GM13976 (cell line): ENCODE results near the gene PRR23C.
"Not testable (repeated sequence)": the region's sequence is repeated elsewhere in the genome, so short reads cannot be mapped to it uniquely, and the experiment has no call there.

Experiments used
- DNase-seq: peaks from one replicate; pipeline ENCODE4 v3.0.0; 2012; ENCODE audit warnings: low spot score
- CTCF ChIP-seq: IDR thresholded peaks from 2 replicates; pipeline ENCODE4 v1.5.1; 2012; ENCODE audit warnings: borderline replicate concordance, mild to moderate bottlenecking; ENCODE audit not compliant: insufficient read depth; ENCODE audit errors: extremely low read depth, missing control alignments, control extremely low read depth
- in situ Hi-C: fragments of 300-500 bp; cut with MboI; formaldehyde crosslinking; loops from one replicate; pipeline ENCODE4 v1.12.0; 2022; ENCODE audit warnings: low sequenced_read_pairs, mixed read lengths, inconsistent platforms; ENCODE audit not compliant: unreplicated experiment

Gene PRR23C

GRCh38 chr3:139062918-139063317 lies 18.2 kb upstream of the PRR23C start:
- DNase-seq, result no peak
- no peak for TF ChIP-seq CTCF
- in situ Hi-C loops, result no loop called here

- in situ Hi-C loops, result no loop called here
- DNase-seq, result no peak
- TF ChIP-seq CTCF, result no peak
These were observed 8.3 kb upstream of the PRR23C start for GRCh38 chr3:139052802-139053600.

- TF ChIP-seq CTCF, result no peak
- in situ Hi-C loops, result no loop called here
- peak; percentile 12 for DNase-seq
These were observed 932 bp downstream of the PRR23C start for GRCh38 chr3:139043554-139044365.

- TF ChIP-seq CTCF, result no peak
- no peak for DNase-seq
- in situ Hi-C loops, result no loop called here
These were observed 7.2 kb downstream of the PRR23C start for GRCh38 chr3:139037478-139037877.

GRCh38 chr3:139032326-139033002 lies 12.2 kb downstream of the PRR23C start:
- DNase-seq, result no peak
- in situ Hi-C loops, result no loop called here
- no peak for TF ChIP-seq CTCF

- in situ Hi-C loops, DNase-seq: not testable (repeated sequence)
These were observed 14.1 kb downstream of the PRR23C start for GRCh38 chr3:139030576-139030975.
